GM19324 (cell line): ENCODE data around the gene AATK.
"Not testable (repeated sequence)": the region's sequence is repeated elsewhere in the genome, so short reads cannot be mapped to it uniquely, and the experiment has no call there.

Experiments
- ATAC-seq: cut with Tn5 transposase; IDR thresholded peaks from one replicate; pipeline ENCODE4 v1.9.1; 2021; ENCODE audit warnings: mild to moderate bottlenecking, moderate library complexity; ENCODE audit not compliant: unreplicated experiment, low FRiP score

AATK gene

DNA sequence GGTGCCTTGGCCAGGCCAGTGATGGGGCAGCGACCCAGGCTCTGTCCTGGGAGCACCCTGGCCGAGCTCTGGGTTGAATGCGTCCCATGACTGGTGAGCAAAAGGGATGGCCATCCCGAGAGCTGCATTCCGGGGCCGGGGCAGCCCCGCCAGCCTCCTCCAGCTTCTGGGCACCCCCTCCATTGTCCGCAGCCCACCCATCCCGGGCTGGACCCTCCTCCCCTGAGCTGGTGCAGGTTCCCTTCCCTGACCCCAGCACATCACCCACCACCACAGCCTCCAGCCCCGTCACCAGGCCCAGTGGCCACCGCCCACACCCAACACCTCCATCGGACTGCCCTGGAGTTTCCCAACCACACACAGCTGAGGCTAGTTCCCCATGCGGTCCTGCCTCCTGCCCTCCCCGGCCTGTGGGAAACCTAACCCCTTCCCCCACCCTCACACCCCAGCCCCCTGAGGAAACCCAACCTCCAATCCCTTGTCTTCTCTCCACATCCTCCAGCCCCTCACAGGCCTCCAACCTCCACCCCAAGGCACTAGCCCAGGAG is 17.0 kb downstream of the AATK start:
- ATAC-seq, result no peak

DNA sequence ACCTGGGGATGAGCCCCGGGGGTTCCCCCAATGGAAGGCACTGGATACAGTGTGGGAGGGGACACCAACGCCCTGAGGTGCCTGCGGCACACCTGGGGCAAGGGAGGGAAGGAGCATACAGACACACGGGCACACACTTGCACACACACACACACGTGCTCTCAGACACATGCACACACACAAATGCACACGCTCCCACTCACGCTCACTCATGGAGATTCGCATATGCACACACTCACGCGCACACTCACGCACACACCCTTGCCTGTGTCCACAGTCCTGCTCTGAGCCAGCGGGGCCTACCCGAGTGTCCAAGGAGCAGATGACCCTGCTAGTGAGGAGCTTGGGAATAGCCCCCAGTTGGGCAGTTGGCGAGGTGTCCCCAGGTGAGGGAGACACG is 17.4 kb downstream of the AATK start:
- ATAC-seq, result no peak

DNA sequence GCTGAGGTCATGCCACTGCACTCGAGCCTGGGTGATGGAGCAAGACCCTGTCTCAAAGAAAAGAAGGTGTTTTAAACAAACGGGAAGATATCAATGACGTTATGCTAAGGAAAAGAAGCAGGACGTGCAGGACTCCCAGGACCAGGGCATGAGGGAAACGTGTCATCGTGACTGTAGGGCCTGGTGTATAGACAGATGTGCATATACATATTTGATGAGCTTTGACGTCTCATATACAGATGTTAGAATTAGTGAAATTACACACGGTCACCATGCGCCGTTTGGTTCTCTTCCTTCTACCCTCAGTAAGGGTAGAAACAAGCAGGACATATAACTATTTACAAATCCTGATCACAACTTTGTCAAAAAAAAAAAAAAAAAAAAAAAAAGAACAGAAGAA is 18.3 kb downstream of the AATK start:
- no peak for ATAC-seq

DNA sequence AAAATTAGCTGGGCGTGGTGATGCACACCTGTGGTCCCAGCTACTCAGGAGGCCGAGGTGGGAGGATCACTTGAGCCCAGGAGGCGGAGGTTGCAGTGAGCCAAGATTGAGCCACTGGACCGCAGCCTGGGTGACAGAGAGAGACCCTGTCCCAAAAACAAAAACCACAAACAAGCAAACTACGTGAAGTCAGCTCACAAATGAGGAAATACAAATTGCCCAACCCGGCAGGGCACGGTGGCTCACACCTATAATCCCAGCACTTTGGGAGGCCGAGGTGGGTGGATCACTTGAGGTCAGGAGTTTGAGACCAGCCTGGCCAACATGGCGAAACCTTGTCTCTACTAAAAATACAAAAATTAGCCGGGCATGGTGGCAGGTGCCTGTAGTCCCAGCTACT is 19.8 kb downstream of the AATK start:
- ATAC-seq, result not testable (repeated sequence)

DNA sequence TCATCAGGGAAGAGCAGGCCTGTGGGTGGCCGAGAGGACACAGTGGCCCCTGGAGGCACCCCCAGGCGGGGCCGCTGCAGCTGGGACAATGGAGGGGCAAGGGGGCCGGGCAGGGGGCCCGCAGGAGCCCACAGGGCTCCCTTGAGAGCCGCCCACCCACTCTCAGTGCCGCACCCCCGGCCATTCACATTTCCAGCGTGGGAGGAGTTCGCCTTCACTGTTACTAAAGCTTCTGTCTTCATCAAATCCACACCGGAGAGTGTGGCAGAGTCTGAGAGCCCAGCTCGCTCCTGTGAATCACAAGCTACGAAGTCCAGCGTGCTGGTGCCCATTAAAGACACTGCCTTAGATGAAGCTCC is 21.6 kb downstream of the AATK start:
- no peak for ATAC-seq

- ATAC-seq, result no peak
Measured at GRCh38 chr17:81143717-81144422, 22.2 kb downstream of the AATK start.

DNA sequence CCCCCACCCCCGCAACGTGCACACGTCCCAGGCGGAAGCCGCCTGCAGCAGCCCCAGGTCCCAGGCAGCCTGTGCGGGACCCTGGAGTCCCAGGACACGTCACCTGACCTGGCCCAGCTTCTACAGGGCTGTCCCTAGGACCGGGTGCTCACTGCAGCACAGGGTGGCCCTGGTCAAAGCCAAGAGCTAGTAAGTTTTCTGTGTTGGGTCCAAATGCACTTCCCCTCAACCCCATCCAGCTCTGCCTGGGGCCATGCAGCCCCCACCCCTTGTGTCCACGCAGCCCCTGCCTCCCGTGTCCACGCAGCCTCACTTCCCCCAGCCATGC is 22.9 kb downstream of the AATK start:
- ATAC-seq, result no peak

- no peak for ATAC-seq
Measured at GRCh38 chr17:81142301-81143199, 23.5 kb downstream of the AATK start.

DNA sequence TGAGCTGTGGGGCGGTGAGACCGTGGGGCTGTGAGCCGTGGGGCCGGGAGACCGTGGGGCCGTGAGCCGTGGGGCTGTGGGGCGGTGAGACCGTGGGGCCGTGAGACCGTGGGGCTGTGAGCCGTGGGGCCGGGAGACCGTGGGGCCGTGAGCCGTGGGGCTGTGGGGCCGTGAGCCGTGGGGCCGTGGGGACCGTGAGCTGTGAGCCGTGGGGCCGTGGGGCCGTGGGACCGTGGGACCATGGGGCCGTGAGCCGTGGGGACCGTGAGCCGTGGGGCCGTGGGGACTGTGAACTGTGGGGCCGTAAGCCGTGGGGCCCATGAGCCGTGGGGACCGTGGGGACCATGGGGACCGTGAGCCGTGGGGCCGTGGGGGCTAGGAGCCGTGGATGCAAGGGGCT is 25.3 kb downstream of the AATK start:
- ATAC-seq, result no peak

- ATAC-seq, result no peak
Measured at GRCh38 chr17:81140018-81140417, 26.0 kb downstream of the AATK start.

GRCh38 chr17:81139428-81139827 is 26.6 kb downstream of the AATK start:
- ATAC-seq, result no peak

DNA sequence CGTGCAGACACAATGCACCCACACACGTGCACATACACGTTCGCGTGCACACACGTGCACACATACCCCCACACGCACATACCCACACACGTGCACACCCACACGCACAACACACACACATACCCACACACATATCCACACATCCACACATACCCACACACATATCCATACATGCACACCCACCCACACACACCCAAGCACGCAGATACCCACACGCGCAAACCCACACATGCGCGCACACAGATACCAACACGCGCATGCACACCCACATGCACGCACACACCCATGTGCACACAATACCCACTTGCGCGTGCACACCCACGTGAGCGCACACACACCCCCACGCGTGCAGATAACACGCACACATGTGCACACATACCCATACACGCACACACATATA is 27.5 kb downstream of the AATK start:
- ATAC-seq, result no peak

GRCh38 chr17:81138083-81138482 is 27.9 kb downstream of the AATK start:
- ATAC-seq, result no peak

DNA sequence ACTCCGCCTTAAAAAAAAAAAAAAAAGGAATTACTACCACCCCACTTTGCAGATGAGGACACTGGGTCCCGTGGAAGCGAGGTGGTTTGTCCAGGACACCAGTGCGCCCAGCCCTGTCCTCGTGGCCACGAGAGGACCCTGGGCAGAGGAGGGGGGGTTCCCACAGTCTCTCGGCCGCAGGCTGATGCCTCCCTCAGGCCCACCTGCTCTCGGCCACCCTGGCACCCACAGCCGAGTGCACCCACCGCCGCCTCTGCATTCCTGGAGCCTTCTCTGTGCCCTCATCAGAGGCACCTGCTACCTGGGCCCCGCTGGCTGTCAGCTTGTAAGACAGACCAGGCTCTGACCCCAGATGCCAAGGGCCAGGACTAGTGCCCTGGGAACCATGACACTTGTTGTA is 28.8 kb downstream of the AATK start:
- ATAC-seq, result no peak

- ATAC-seq, result no peak
Measured at GRCh38 chr17:81136366-81136765, 29.7 kb downstream of the AATK start.

GRCh38 chr17:81135505-81136278 is 30.3 kb downstream of the AATK start:
- ATAC-seq, result no peak

- no peak for ATAC-seq
Measured at GRCh38 chr17:81134064-81134781, 31.8 kb downstream of the AATK start.

GRCh38 chr17:81132770-81133723 is 33.0 kb downstream of the AATK start:
- ATAC-seq, result no peak

- no peak for ATAC-seq
Measured at GRCh38 chr17:81132197-81132540, 33.9 kb downstream of the AATK start.
